NCI-H748 (cell line): ENCODE data around the gene CCNY.
A peak's percentile ranks its signal among the peaks of the same experiment; 100 is the strongest.

Source experiments
- DNase-seq: peaks from one replicate; lab custom pipeline; 2025; ENCODE audit not compliant: unreplicated experiment; lab: John Stamatoyannopoulos, UW

The CCNY gene

GRCh38 chr10:35467186-35467585 is 130.9 kb downstream of the CCNY start:
- DNase-seq: no peak

- peak; percentile 72 for DNase-seq
Observed at GRCh38 chr10:35470248-35470924, 134.1 kb downstream of the CCNY start.

- peak; percentile 32 for DNase-seq
Observed at GRCh38 chr10:35470925-35471315, 134.6 kb downstream of the CCNY start.

GRCh38 chr10:35471435-35471834 is 135.1 kb downstream of the CCNY start:
- no peak for DNase-seq

GRCh38 chr10:35480142-35480541 is 143.8 kb downstream of the CCNY start:
- DNase-seq: no peak

- DNase-seq: no peak
Observed at GRCh38 chr10:35481413-35481812, 145.1 kb downstream of the CCNY start.

GRCh38 chr10:35486297-35486990 is 150.1 kb downstream of the CCNY start:
- no peak for DNase-seq

GRCh38 chr10:35487336-35488034 is 151.2 kb downstream of the CCNY start:
- no peak for DNase-seq

GRCh38 chr10:35488228-35488627 is 151.9 kb downstream of the CCNY start:
- no peak for DNase-seq

- no peak for DNase-seq
Observed at GRCh38 chr10:35492386-35493195, 156.3 kb downstream of the CCNY start.

- DNase-seq: no peak
Observed at GRCh38 chr10:35493196-35494118, 157.1 kb downstream of the CCNY start.

- no peak for DNase-seq
Observed at GRCh38 chr10:35495521-35496119, 159.3 kb downstream of the CCNY start.

GRCh38 chr10:35497909-35498308 is 161.6 kb downstream of the CCNY start:
- DNase-seq: no peak

- DNase-seq: no peak
Observed at GRCh38 chr10:35498693-35499092, 162.4 kb downstream of the CCNY start.

- no peak for DNase-seq
Observed at GRCh38 chr10:35501923-35502322, 165.6 kb downstream of the CCNY start.

GRCh38 chr10:35502692-35503091 is 166.4 kb downstream of the CCNY start:
- DNase-seq: no peak

GRCh38 chr10:35503578-35503977 is 167.3 kb downstream of the CCNY start:
- DNase-seq: peak; percentile 65

- DNase-seq: no peak
Observed at GRCh38 chr10:35504132-35504531, 167.8 kb downstream of the CCNY start.

- DNase-seq: no peak
Observed at GRCh38 chr10:35505241-35505873, 169.0 kb downstream of the CCNY start.
